ENCODE measurements around the gene SLC26A1. TPM values are rescaled to one million over a fixed set of nuclear protein-coding genes. Genes with fewer than 3 reads are reported as not detected.

The SLC26A1 gene
- total RNA-seq, 2 donors from 2014 or later = 0.14 TPM; not detected in 1

- intact Hi-C loops (cut with DNase I) = no loop called here
- DNase-seq (ENCODE audit: low spot score) = no peak
These were observed 22.2 kb downstream of the SLC26A1 start for GRCh38 chr4:970854-971520.

- intact Hi-C loops (cut with DNase I) = no loop called here
- DNase-seq (ENCODE audit: low spot score) = no peak
These were observed 23.0 kb downstream of the SLC26A1 start for GRCh38 chr4:970046-970745.

- intact Hi-C loops (cut with DNase I) = no loop called here
- no peak for DNase-seq (ENCODE audit: low spot score)
These were observed 24.4 kb downstream of the SLC26A1 start for GRCh38 chr4:968621-969394.

GRCh38 chr4:968221-968620 is 25.0 kb downstream of the SLC26A1 start:
- DNase-seq (ENCODE audit: low spot score) = no peak
- intact Hi-C loops (cut with DNase I) = no loop called here

- intact Hi-C loops (cut with DNase I) = no loop called here
- DNase-seq (ENCODE audit: low spot score) = no peak
These were observed 25.8 kb downstream of the SLC26A1 start for GRCh38 chr4:967113-968104.

- DNase-seq (ENCODE audit: low spot score) = no peak
- intact Hi-C loops (cut with DNase I) = no loop called here
These were observed 26.7 kb downstream of the SLC26A1 start for GRCh38 chr4:966266-967112.

GRCh38 chr4:965766-966134 is 27.5 kb downstream of the SLC26A1 start:
- intact Hi-C loops (cut with DNase I) = no loop called here
- DNase-seq (ENCODE audit: low spot score) = no peak

GRCh38 chr4:965048-965765 is 28.0 kb downstream of the SLC26A1 start:
- intact Hi-C loops (cut with DNase I) = no loop called here
- DNase-seq (ENCODE audit: low spot score) = no peak

- intact Hi-C loops (cut with DNase I) = no loop called here
- no peak for DNase-seq (ENCODE audit: low spot score)
These were observed 28.7 kb downstream of the SLC26A1 start for GRCh38 chr4:964346-965025.

GRCh38 chr4:963276-964225 is 29.7 kb downstream of the SLC26A1 start:
- no peak for DNase-seq (ENCODE audit: low spot score)
- intact Hi-C loops (cut with DNase I) = no loop called here

GRCh38 chr4:962231-963208 is 30.7 kb downstream of the SLC26A1 start:
- no peak for DNase-seq (ENCODE audit: low spot score)
- intact Hi-C loops (cut with DNase I) = no loop called here

GRCh38 chr4:961351-962230 is 31.6 kb downstream of the SLC26A1 start:
- intact Hi-C loops (cut with DNase I) = no loop called here
- DNase-seq (ENCODE audit: low spot score) = peak; percentile 83

- intact Hi-C loops (cut with DNase I) = no loop called here
- DNase-seq (ENCODE audit: low spot score) = no peak
These were observed 32.4 kb downstream of the SLC26A1 start for GRCh38 chr4:960636-961350.

Measured in posterior vena cava (tissue), 2 donors.